ENCODE measurements around the gene SLC25A3. TPM values are rescaled to one million over a fixed set of nuclear protein-coding genes. Genes with fewer than 3 reads are reported as not detected.
A peak's percentile ranks its signal among the peaks of the same experiment; 100 is the strongest.

SLC25A3 gene
- total and polyA plus RNA-seq, 8 donors: 308 to 594 (median 400) TPM

- Histone ChIP-seq H3K36me3 (no peaks in the 10 kb centered on the region), H3K27ac (no peak overlapping the region), H3K9me3 (no peaks in the 10 kb centered on the region), H3K4me3 (no peak overlapping the region), H3K27me3 (no peaks in the 10 kb centered on the region), H3K4me1 (no peaks in the 10 kb centered on the region)
- no peak for DNase-seq
- WGBS, 5 donors: 80 to 87% (median 81%) methylated on average over 6 of the region's 6 CpGs
- intact Hi-C loops (cut with DNase I; ENCODE audit: low total_unique reads): no loop called here
- TF ChIP-seq POLR2AphosphoS5 (IDR thresholded peaks at IDR 0.05): no peak
- TF ChIP-seq CTCF (IDR thresholded peaks at IDR 0.05): no peak
- no peak for TF ChIP-seq POLR2A (IDR thresholded peaks at IDR 0.05)
- no peak for TF ChIP-seq EP300 (IDR thresholded peaks at IDR 0.05)
Measured at GRCh38 chr12:98582093-98582492, 11.4 kb upstream of the SLC25A3 start.

GRCh38 chr12:98587084-98587483 is 6.4 kb upstream of the SLC25A3 start:
- Histone ChIP-seq H3K36me3 (no peaks in the 10 kb centered on the region), H3K9me3 (no peaks in the 10 kb centered on the region), H3K4me1 (no peaks in the 10 kb centered on the region), H3K4me3 (no peak overlapping the region), H3K27me3 (no peaks in the 10 kb centered on the region), H3K27ac (no peak overlapping the region)
- 76 to 83% (median 79%) methylated on average over 5 of the region's 5 CpGs for WGBS, 5 donors
- intact Hi-C loops (cut with DNase I; ENCODE audit: low total_unique reads): no loop called here
- no peak for DNase-seq
- TF ChIP-seq POLR2AphosphoS5 (IDR thresholded peaks at IDR 0.05) (no peak), POLR2A (IDR thresholded peaks at IDR 0.05) (no peak), CTCF (IDR thresholded peaks at IDR 0.05) (no peak), EP300 (IDR thresholded peaks at IDR 0.05) (no peak)

- Histone ChIP-seq H3K4me1 (peaks cover under 1 to 21% (median 16%) of the 10 kb centered on the region in 4 donors), H3K27me3 (no peaks in the 10 kb centered on the region), H3K36me3 (peaks cover 0 to 5% (median 2%) of the 10 kb centered on the region in 4 donors), H3K9me3 (no peaks in the 10 kb centered on the region), H3K27ac (no peak overlapping the region), H3K4me3 (no peak overlapping the region)
- TF ChIP-seq EP300 (IDR thresholded peaks at IDR 0.05) (no peak), POLR2AphosphoS5 (IDR thresholded peaks at IDR 0.05) (no peak), POLR2A (IDR thresholded peaks at IDR 0.05) (no peak), CTCF (IDR thresholded peaks at IDR 0.05) (no peak)
- intact Hi-C loops (cut with DNase I; ENCODE audit: low total_unique reads): no loop called here
- 75 to 77% (median 77%) methylated on average over 4 of the region's 4 CpGs for WGBS, 5 donors
- DNase-seq: peak in 1 of 2 donors; percentile 14
Measured at GRCh38 chr12:98591209-98591608, 2.3 kb upstream of the SLC25A3 start.

GRCh38 chr12:98592825-98593322 is 612 bp upstream of the SLC25A3 start:
- DNase-seq: peak in 1 of 2 donors; percentile 47
- WGBS, 5 donors: 18 to 28% (median 24%) methylated on average over 9 of the region's 9 CpGs
- H3K4me3 ChIP-seq: peak overlapping the region; percentile 86 to 95 (median 88)
- H3K4me1 ChIP-seq: peaks cover 6 to 38% (median 27%) of the 10 kb centered on the region in 4 donors
- H3K27me3 ChIP-seq: no peaks in the 10 kb centered on the region
- H3K27ac ChIP-seq: peak overlapping the region; percentile 57 to 99 (median 98)
- TF ChIP-seq CTCF (IDR thresholded peaks at IDR 0.05) (no peak), POLR2AphosphoS5 (IDR thresholded peaks at IDR 0.05) (no peak), POLR2A (IDR thresholded peaks at IDR 0.05) (no peak), EP300 (IDR thresholded peaks at IDR 0.05) (no peak)
- H3K9me3 ChIP-seq: no peaks in the 10 kb centered on the region
- H3K36me3 ChIP-seq: peaks cover 11 to 21% (median 16%) of the 10 kb centered on the region in 4 donors
- intact Hi-C loops (cut with DNase I; ENCODE audit: low total_unique reads): no loop called here

All from stomach (tissue), 9 donors.